C4-2B (cell line): Measurements from ENCODE around the gene TMEM131L.

Experiments
- ZFX ChIP-seq: fragments of 450-650 bp; IDR thresholded peaks from 2 replicates; pipeline ENCODE4 v1.6.1; 2017
- TF ChIP-seq, protein P1 (sequence below): fragments of 450-650 bp; conservative IDR thresholded peaks from 2 replicates; pipeline ENCODE4 v1.5.1; 2017; ENCODE audit warnings: mild to moderate bottlenecking

DNA sequence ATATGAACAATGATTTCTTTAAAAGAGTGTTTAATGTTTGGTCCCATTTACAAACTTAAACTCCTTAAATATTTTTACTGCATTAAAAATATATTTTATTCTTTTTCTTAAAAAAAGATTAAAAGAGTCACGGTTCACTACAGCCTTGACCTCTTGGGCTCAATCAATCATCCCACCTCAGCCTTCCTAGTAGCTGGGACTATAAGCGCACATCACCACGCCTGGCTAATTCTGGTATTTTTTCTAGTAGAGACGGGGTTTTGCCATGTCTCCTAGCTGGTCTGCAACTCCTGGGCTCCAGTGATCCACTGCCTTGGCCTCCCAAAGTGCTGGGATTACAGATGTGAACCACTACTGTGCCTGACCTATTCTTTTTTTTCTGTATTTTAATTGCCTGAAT is 113.2 kb downstream of the TMEM131L start:
- no peak for TF ChIP-seq ZFX
- TF ChIP-seq, protein P1, sequence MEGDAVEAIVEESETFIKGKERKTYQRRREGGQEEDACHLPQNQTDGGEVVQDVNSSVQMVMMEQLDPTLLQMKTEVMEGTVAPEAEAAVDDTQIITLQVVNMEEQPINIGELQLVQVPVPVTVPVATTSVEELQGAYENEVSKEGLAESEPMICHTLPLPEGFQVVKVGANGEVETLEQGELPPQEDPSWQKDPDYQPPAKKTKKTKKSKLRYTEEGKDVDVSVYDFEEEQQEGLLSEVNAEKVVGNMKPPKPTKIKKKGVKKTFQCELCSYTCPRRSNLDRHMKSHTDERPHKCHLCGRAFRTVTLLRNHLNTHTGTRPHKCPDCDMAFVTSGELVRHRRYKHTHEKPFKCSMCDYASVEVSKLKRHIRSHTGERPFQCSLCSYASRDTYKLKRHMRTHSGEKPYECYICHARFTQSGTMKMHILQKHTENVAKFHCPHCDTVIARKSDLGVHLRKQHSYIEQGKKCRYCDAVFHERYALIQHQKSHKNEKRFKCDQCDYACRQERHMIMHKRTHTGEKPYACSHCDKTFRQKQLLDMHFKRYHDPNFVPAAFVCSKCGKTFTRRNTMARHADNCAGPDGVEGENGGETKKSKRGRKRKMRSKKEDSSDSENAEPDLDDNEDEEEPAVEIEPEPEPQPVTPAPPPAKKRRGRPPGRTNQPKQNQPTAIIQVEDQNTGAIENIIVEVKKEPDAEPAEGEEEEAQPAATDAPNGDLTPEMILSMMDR = no peak
